Brain microvascular endothelial cell (primary cell): ENCODE measurements around the gene CRIP3.

Experiments
- DNase-seq: peaks from one replicate; pipeline ENCODE4 v3.0.0-alpha.2; 2020
- H3K27ac ChIP-seq: fragments of 250-450 bp; sonication (Bioruptor Pico); 2 replicates; pipeline ENCODE4 v1.5.1; 2020; ENCODE audit warnings: mild to moderate bottlenecking, moderate library complexity
- H3K27me3 ChIP-seq: fragments of 250-450 bp; sonication (Bioruptor Pico); replicated peaks from 2 replicates; pipeline ENCODE4 v1.5.1; 2020; ENCODE audit warnings: mild to moderate bottlenecking
- H3K36me3 ChIP-seq: fragments of 250-450 bp; sonication (Bioruptor Pico); replicated peaks from 2 replicates; pipeline ENCODE4 v1.5.1; 2020; ENCODE audit warnings: mild to moderate bottlenecking
- H3K4me3 ChIP-seq: 2 replicates; pipeline ENCODE4 v1.5.1; 2011; ENCODE audit warnings: low read depth, mild to moderate bottlenecking, control low read depth, low read length, moderate library complexity
- in situ Hi-C: cut with HindIII; loops from 2 replicates; pipeline ENCODE4 v1.10.0; 2017; ENCODE audit warnings: low sequenced_read_pairs, low pct_ligation_motif_present
- TF ChIP-seq, protein P1 (sequence below): IDR thresholded peaks from 2 replicates; pipeline ENCODE4 v1.5.1; 2011; ENCODE audit warnings: low read depth, mild to moderate bottlenecking, moderate library complexity, low read length, control low read depth, inconsistent platforms; ENCODE audit errors: missing control alignments

CRIP3 gene

GRCh38 chr6:43339168-43339567 lies 30.5 kb upstream of the CRIP3 start:
- H3K36me3 ChIP-seq: peaks cover 29% of the 10 kb centered on the region
- H3K27me3 ChIP-seq: no peaks in the 10 kb centered on the region
- TF ChIP-seq, protein P1, sequence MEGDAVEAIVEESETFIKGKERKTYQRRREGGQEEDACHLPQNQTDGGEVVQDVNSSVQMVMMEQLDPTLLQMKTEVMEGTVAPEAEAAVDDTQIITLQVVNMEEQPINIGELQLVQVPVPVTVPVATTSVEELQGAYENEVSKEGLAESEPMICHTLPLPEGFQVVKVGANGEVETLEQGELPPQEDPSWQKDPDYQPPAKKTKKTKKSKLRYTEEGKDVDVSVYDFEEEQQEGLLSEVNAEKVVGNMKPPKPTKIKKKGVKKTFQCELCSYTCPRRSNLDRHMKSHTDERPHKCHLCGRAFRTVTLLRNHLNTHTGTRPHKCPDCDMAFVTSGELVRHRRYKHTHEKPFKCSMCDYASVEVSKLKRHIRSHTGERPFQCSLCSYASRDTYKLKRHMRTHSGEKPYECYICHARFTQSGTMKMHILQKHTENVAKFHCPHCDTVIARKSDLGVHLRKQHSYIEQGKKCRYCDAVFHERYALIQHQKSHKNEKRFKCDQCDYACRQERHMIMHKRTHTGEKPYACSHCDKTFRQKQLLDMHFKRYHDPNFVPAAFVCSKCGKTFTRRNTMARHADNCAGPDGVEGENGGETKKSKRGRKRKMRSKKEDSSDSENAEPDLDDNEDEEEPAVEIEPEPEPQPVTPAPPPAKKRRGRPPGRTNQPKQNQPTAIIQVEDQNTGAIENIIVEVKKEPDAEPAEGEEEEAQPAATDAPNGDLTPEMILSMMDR: no peak
- in situ Hi-C loops: no loop called here
- no peak for DNase-seq
- H3K27ac ChIP-seq: no peak overlapping the region
- no peak overlapping the region for H3K4me3 ChIP-seq

GRCh38 chr6:43338243-43338642 lies 29.6 kb upstream of the CRIP3 start:
- no peak for DNase-seq
- Histone ChIP-seq H3K27ac (no peak overlapping the region), H3K36me3 (peaks cover 29% of the 10 kb centered on the region), H3K4me3 (no peak overlapping the region), H3K27me3 (no peaks in the 10 kb centered on the region)
- in situ Hi-C loops: no loop called here
- TF ChIP-seq, protein P1: no peak

DNA sequence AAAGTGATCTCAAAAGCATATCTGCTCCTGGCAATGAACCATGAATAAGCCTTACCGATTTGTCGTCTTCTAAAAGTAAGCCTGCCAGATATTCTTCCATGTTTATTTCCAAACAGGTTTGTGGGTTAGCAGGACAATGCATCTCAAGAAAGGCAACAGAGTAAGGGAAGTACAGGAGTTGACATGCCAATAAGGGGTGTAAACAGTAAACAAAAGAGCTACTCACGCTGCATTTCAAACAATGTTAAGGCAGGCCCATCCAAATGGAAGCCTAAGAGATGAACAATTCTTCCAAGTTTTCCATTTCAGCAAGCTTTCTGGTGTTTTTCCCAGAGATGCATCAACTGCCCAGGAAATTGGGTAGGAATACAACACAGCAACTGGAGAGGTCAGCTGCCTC lies 27.8 kb upstream of the CRIP3 start:
- H3K27ac ChIP-seq: no peak overlapping the region
- TF ChIP-seq, protein P1: no peak
- H3K36me3 ChIP-seq: peaks cover 22% of the 10 kb centered on the region
- H3K4me3 ChIP-seq: no peak overlapping the region
- in situ Hi-C loops: no loop called here
- no peak for DNase-seq
- no peaks in the 10 kb centered on the region for H3K27me3 ChIP-seq

DNA sequence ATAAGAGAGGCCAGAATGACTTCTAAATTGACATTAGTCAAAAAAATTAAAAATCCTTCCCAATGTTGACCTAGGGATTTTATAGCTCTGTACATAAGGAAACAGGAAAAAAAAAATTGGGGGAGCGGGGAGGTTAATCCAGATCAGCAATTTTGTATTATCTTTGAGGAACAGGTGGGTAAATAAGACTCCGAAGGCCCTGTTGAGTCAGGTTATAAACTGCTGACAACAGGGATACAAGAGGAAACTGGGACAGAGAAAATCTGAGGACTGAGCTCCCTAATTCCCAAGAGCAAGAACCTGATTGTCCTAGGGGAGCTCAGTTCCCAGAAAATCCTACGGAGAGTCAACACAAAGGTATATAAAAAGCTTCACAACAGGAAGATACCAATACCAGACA lies 26.8 kb upstream of the CRIP3 start:
- Histone ChIP-seq H3K36me3 (peaks cover 13% of the 10 kb centered on the region), H3K4me3 (no peak overlapping the region), H3K27me3 (no peaks in the 10 kb centered on the region), H3K27ac (no peak overlapping the region)
- DNase-seq: no peak
- in situ Hi-C loops: no loop called here
- TF ChIP-seq, protein P1: no peak

- DNase-seq: peak; percentile 43
- no peak overlapping the region for H3K4me3 ChIP-seq
- H3K36me3 ChIP-seq: peaks cover 7% of the 10 kb centered on the region
- H3K27ac ChIP-seq: no peak overlapping the region
- H3K27me3 ChIP-seq: no peaks in the 10 kb centered on the region
- TF ChIP-seq, protein P1: peak; percentile 67
- in situ Hi-C loops: no loop called here
Observed at GRCh38 chr6:43334466-43335095, 26.0 kb upstream of the CRIP3 start.

DNA sequence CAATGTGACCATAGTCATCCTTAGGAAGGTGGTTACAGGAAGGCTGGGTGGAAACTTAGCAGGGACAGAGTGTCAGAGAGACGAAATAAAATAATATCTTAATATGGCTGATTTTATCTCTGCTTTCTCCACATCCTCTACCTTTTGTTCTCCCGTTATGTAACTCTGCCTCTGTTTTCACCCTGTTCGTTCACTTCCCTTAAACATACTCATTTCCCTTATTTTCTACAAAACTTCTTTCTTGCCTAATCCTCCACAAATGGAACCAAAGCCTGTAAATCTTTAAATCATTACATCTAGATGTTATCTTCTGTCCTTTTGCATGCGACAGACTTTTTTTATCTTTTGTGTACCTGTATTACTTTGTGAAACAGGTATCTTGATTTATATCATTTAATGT lies 23.3 kb upstream of the CRIP3 start:
- no peak overlapping the region for H3K27ac ChIP-seq
- no peak for DNase-seq
- no peaks in the 10 kb centered on the region for H3K36me3 ChIP-seq
- in situ Hi-C loops: no loop called here
- TF ChIP-seq, protein P1: no peak
- no peaks in the 10 kb centered on the region for H3K27me3 ChIP-seq
- H3K4me3 ChIP-seq: no peak overlapping the region
